ENCODE data around the gene NUP35. TPM values are rescaled to one million over a fixed set of nuclear protein-coding genes. Genes with fewer than 3 reads are reported as not detected.
A peak's percentile ranks its signal among the peaks of the same experiment; 100 is the strongest.
"Not testable (repeated sequence)": the region's sequence is repeated elsewhere in the genome, so short reads cannot be mapped to it uniquely, and the experiment has no call there.

Gene NUP35
- total RNA-seq, 6 donors from 2014 or later = 3.8 to 17.5 (median 13.5) TPM

DNA sequence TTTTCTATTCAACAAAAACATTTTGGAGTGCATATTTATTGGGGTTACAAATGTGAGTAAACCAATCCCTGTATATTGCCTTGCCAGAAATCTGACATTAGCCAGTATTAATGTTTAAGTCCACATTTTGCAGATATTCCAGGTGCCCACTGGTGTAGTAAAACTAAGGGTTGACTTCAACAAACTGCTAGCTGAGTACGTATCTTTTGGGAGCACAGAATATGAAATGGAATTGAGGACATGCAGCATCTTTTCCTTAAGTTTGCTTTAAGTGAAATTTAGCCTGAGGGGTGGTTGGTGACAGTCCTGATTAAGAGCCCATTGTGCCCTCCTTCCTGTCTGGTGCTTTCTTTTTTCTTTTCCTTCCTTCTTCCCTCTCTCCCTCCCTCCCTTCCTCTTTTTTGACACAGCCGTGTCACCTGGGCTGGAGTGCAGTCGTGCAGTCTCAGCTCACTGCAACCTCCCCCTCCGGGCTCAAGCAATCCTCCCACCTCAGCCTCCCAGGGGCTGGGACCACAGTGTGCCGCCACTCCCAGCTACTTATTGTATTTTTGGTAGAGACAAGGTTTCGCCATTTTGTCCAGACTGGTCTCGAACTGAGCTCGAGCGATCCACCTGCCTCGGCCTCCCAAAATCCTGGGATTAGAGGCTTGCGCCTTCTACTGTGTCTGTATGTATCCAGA, 1.6 kb downstream of the NUP35 start:
- Histone ChIP-seq H3K4me3 (peak overlapping the region in 2 of 4 donors; percentile 68 to 92), H3K27me3 (no peaks in the 10 kb centered on the region), H3K27ac (no peak overlapping the region), H3K36me3 (peaks cover 0 to 15% (median 0%) of the 10 kb centered on the region in 4 donors), H3K9me3 (no peaks in the 10 kb centered on the region), H3K4me1 (peaks cover 12 to 22% (median 14%) of the 10 kb centered on the region in 4 donors)
- DNase-seq = no peak
- ATAC-seq (ENCODE audit: low FRiP score in 2 of 2) = no peak
- WGBS, 2 donors = 75 to 83% methylated on average over 11 of the region's 11 CpGs
- TF ChIP-seq POLR2AphosphoS5 (IDR thresholded peaks at IDR 0.05) (no peak), POLR2A (IDR thresholded peaks at IDR 0.05) (no peak), EP300 (IDR thresholded peaks at IDR 0.05) (no peak)
- TF ChIP-seq, protein P1, sequence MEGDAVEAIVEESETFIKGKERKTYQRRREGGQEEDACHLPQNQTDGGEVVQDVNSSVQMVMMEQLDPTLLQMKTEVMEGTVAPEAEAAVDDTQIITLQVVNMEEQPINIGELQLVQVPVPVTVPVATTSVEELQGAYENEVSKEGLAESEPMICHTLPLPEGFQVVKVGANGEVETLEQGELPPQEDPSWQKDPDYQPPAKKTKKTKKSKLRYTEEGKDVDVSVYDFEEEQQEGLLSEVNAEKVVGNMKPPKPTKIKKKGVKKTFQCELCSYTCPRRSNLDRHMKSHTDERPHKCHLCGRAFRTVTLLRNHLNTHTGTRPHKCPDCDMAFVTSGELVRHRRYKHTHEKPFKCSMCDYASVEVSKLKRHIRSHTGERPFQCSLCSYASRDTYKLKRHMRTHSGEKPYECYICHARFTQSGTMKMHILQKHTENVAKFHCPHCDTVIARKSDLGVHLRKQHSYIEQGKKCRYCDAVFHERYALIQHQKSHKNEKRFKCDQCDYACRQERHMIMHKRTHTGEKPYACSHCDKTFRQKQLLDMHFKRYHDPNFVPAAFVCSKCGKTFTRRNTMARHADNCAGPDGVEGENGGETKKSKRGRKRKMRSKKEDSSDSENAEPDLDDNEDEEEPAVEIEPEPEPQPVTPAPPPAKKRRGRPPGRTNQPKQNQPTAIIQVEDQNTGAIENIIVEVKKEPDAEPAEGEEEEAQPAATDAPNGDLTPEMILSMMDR (IDR thresholded peaks at IDR 0.05) = no peak

DNA sequence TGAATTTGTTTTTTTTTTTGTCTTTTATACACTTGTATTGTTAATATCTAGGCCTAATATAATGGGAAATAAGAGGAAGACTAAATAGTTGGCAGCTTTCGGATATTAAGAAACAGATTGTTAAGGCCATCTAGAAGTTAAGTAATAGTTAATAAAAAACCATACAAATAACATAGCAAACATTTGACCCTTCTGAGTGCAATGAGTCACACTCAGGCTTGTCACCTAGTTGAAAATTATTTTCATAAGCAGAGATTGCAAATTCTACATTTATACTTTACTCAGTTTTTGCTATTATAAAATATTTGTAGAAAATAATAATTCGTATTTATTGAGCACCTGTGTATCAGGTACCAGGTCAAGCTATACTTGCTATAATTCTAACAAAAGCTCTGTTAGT, 2.4 kb downstream of the NUP35 start:
- WGBS, 2 donors = 75 to 80% methylated on average over 2 of the region's 2 CpGs
- H3K4me3 ChIP-seq = no peak overlapping the region
- no peak overlapping the region for H3K27ac ChIP-seq
- DNase-seq (no peak), ATAC-seq (ENCODE audit: low FRiP score in 2 of 2) (no peak)
- H3K36me3 ChIP-seq = peaks cover 0 to 19% (median 0%) of the 10 kb centered on the region in 4 donors
- TF ChIP-seq EP300 (IDR thresholded peaks at IDR 0.05) = no peak
- TF ChIP-seq POLR2A (IDR thresholded peaks at IDR 0.05) = no peak
- TF ChIP-seq, protein P1 (IDR thresholded peaks at IDR 0.05) = no peak
- TF ChIP-seq POLR2AphosphoS5 (IDR thresholded peaks at IDR 0.05) = no peak
- H3K4me1 ChIP-seq = peaks cover 12 to 22% (median 14%) of the 10 kb centered on the region in 4 donors
- H3K9me3 ChIP-seq = no peaks in the 10 kb centered on the region
- H3K27me3 ChIP-seq = no peaks in the 10 kb centered on the region

DNA sequence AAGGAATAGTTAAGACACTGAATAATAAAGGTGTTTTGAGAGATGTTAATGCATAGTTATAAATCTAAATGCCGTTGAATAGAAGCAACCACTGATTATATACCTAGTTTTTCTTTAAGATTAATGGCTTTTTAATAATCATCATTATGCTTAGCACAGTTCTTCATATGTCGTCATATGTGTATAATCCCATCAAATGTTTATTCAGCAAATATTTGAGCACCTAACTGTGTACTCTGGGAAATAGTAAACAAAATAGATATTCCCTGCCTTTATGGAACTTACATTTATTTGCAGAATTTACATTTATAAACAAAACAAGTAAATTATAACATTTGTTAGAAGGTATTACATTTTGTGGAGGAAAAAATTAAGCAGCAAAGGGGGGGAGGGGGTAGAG, 9.8 kb downstream of the NUP35 start:
- Histone ChIP-seq H3K4me3 (no peak overlapping the region), H3K27me3 (no peaks in the 10 kb centered on the region), H3K27ac (no peak overlapping the region), H3K36me3 (peaks cover 0 to 26% (median 0%) of the 10 kb centered on the region in 4 donors), H3K4me1 (no peaks in the 10 kb centered on the region), H3K9me3 (no peaks in the 10 kb centered on the region)
- DNase-seq = no peak
- no peak for ATAC-seq (ENCODE audit: low FRiP score in 2 of 2)
- 75 to 93% methylated on average over 2 of the region's 2 CpGs for WGBS, 2 donors
- TF ChIP-seq, protein P1 (IDR thresholded peaks at IDR 0.05) = no peak
- TF ChIP-seq EP300 (IDR thresholded peaks at IDR 0.05) (no peak), POLR2A (IDR thresholded peaks at IDR 0.05) (no peak), POLR2AphosphoS5 (IDR thresholded peaks at IDR 0.05) (no peak)

DNA sequence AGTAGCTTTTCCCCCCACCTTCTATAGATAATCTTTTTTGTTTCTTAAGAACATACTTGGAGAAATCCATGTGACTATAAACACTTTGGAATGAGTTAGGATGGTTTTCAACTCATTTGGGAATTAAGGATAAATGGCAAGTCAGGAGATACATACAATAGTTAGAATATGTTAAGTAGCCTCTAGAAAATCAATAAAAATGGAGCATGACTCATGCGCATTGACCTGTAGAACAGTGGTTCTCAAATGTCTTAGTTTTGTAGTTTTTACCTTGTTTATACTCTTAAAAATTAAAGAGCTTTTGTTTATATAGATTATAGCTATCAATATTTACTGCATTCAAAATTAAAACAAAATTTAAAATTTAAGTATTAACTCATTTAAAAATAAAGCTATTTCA, 24.7 kb downstream of the NUP35 start:
- Histone ChIP-seq H3K27me3 (no peaks in the 10 kb centered on the region), H3K27ac (no peak overlapping the region), H3K9me3 (peaks cover 0 to 2% (median 0%) of the 10 kb centered on the region in 4 donors), H3K36me3 (peaks cover 0 to 24% (median 4%) of the 10 kb centered on the region in 4 donors), H3K4me3 (no peak overlapping the region), H3K4me1 (no peaks in the 10 kb centered on the region)
- 91 to 100% methylated on average over 1 of the region's 1 CpG for WGBS, 2 donors
- ATAC-seq (ENCODE audit: low FRiP score in 2 of 2) = no peak
- no peak for TF ChIP-seq POLR2A (IDR thresholded peaks at IDR 0.05)
- TF ChIP-seq, protein P1 (IDR thresholded peaks at IDR 0.05) = no peak
- no peak for TF ChIP-seq POLR2AphosphoS5 (IDR thresholded peaks at IDR 0.05)
- no peak for TF ChIP-seq EP300 (IDR thresholded peaks at IDR 0.05)
- DNase-seq = no peak

DNA sequence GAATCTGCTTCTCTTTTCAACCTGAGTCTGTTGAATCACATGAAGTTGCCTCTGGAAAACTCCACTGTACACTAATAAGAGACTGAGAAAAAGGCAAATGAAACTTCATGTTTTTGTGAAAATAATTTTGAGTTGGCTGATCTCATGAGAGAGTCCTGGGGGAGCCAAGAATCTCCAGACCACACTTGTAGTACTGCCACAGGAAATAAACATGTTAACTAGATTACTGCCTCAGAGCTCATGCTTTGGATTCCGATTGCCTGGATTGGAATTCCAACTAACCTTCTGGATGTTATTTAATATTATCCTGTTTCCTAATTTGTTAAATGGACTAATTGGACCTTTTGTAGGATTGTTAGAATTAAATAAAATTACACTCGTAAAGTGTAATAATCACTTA, 25.2 kb downstream of the NUP35 start:
- 87 to 91% methylated on average over 2 of the region's 2 CpGs for WGBS, 2 donors
- Histone ChIP-seq H3K4me3 (no peak overlapping the region), H3K4me1 (no peaks in the 10 kb centered on the region), H3K9me3 (no peaks in the 10 kb centered on the region), H3K36me3 (peaks cover 0 to 23% (median 6%) of the 10 kb centered on the region in 4 donors), H3K27ac (no peak overlapping the region), H3K27me3 (no peaks in the 10 kb centered on the region)
- TF ChIP-seq EP300 (IDR thresholded peaks at IDR 0.05) (no peak), POLR2A (IDR thresholded peaks at IDR 0.05) (no peak), POLR2AphosphoS5 (IDR thresholded peaks at IDR 0.05) (no peak)
- TF ChIP-seq, protein P1 (IDR thresholded peaks at IDR 0.05) = no peak
- ATAC-seq (ENCODE audit: low FRiP score in 2 of 2) (no peak), DNase-seq (no peak)

DNA sequence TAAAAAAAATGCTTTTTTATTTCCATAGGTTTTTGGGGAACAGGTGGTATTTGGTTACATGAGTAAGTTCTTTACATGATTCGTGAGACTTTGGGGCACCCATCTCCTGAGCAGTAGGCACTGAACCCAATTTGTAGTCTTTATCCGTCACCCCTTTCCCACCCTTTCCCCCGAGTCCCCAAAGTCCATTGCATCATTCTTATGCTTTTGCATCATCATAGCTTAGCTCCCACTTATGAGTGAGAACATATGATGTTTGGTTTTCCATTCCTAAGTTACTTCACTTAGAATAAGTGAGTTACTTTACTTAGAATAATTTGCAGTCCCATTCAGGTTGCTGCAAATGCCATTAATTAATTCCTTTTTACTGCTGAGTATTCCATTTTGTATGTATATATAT, 28.0 kb downstream of the NUP35 start:
- not testable (repeated sequence) for H3K9me3 ChIP-seq; H3K4me1 ChIP-seq; H3K4me3 ChIP-seq; H3K27me3 ChIP-seq; DNase-seq; ATAC-seq (ENCODE audit: low FRiP score in 2 of 2); H3K27ac ChIP-seq
- 94% methylated on average over 3 of the region's 3 CpGs for WGBS, 2 donors
- peaks cover 0 to 25% (median 6%) of the 10 kb centered on the region in 4 donors for H3K36me3 ChIP-seq
